ENCODE data around the gene TTLL12. TPM values are rescaled to one million over a fixed set of nuclear protein-coding genes. Genes with fewer than 3 reads are reported as not detected.
A peak's percentile ranks its signal among the peaks of the same experiment; 100 is the strongest.

The TTLL12 gene
- total RNA-seq, 2 donors from 2014 or later: 22.4 to 23.2 TPM

- DNase-seq (ENCODE audit: low spot score): no peak
- no peak for ATAC-seq (ENCODE audit: insufficient number of reproducible peaks, low FRiP score, low read depth)
- H3K4me3 ChIP-seq: no peak overlapping the region
- H3K4me1 ChIP-seq (ENCODE audit: control insufficient read depth in 1 of 2, low read depth in 2 of 2): peaks cover under 1 to 7% of the 10 kb centered on the region in 2 donors
- no peak for TF ChIP-seq CTCF (IDR thresholded peaks at IDR 0.05)
- H3K27me3 ChIP-seq (replicated peaks; ENCODE audit: insufficient read depth): no peaks in the 10 kb centered on the region
- peaks cover 11% of the 10 kb centered on the region for H3K36me3 ChIP-seq
- H3K27ac ChIP-seq: no peak overlapping the region
- no peaks in the 10 kb centered on the region for H3K9me3 ChIP-seq
Observed at GRCh38 chr22:43157874-43158546, 28.9 kb downstream of the TTLL12 start.

- Histone ChIP-seq H3K27ac (no peak overlapping the region), H3K9me3 (no peaks in the 10 kb centered on the region), H3K36me3 (peaks cover 8% of the 10 kb centered on the region), H3K27me3 (replicated peaks; ENCODE audit: insufficient read depth) (no peaks in the 10 kb centered on the region), H3K4me3 (no peak overlapping the region), H3K4me1 (ENCODE audit: control insufficient read depth in 1 of 2, low read depth in 2 of 2) (peaks cover 11 to 13% of the 10 kb centered on the region in 2 donors)
- no peak for DNase-seq (ENCODE audit: low spot score)
- no peak for ATAC-seq (ENCODE audit: insufficient number of reproducible peaks, low FRiP score, low read depth)
- no peak for TF ChIP-seq CTCF (IDR thresholded peaks at IDR 0.05)
Observed at GRCh38 chr22:43156413-43156812, 30.5 kb downstream of the TTLL12 start.

- H3K4me3 ChIP-seq: no peak overlapping the region
- no peak overlapping the region for H3K27ac ChIP-seq
- DNase-seq (ENCODE audit: low spot score) (no peak), ATAC-seq (ENCODE audit: insufficient number of reproducible peaks, low FRiP score, low read depth) (no peak)
- no peaks in the 10 kb centered on the region for H3K27me3 ChIP-seq (replicated peaks; ENCODE audit: insufficient read depth)
- H3K36me3 ChIP-seq: peaks cover 1% of the 10 kb centered on the region
- peaks cover 12 to 16% of the 10 kb centered on the region in 2 donors for H3K4me1 ChIP-seq (ENCODE audit: control insufficient read depth in 1 of 2, low read depth in 2 of 2)
- no peak for TF ChIP-seq CTCF (IDR thresholded peaks at IDR 0.05)
- H3K9me3 ChIP-seq: no peaks in the 10 kb centered on the region
Observed at GRCh38 chr22:43155789-43156188, 31.1 kb downstream of the TTLL12 start.

- ATAC-seq (ENCODE audit: insufficient number of reproducible peaks, low FRiP score, low read depth) (no peak), DNase-seq (ENCODE audit: low spot score) (no peak)
- peaks cover 14 to 22% of the 10 kb centered on the region in 2 donors for H3K4me1 ChIP-seq (ENCODE audit: control insufficient read depth in 1 of 2, low read depth in 2 of 2)
- H3K9me3 ChIP-seq: no peaks in the 10 kb centered on the region
- no peak overlapping the region for H3K4me3 ChIP-seq
- H3K27ac ChIP-seq: no peak overlapping the region
- TF ChIP-seq CTCF (IDR thresholded peaks at IDR 0.05): no peak
- H3K27me3 ChIP-seq (replicated peaks; ENCODE audit: insufficient read depth): no peaks in the 10 kb centered on the region
- no peaks in the 10 kb centered on the region for H3K36me3 ChIP-seq
Observed at GRCh38 chr22:43154887-43155536, 31.9 kb downstream of the TTLL12 start.

- no peak for TF ChIP-seq CTCF (IDR thresholded peaks at IDR 0.05)
- no peaks in the 10 kb centered on the region for H3K27me3 ChIP-seq (replicated peaks; ENCODE audit: insufficient read depth)
- peaks cover 14 to 22% of the 10 kb centered on the region in 2 donors for H3K4me1 ChIP-seq (ENCODE audit: control insufficient read depth in 1 of 2, low read depth in 2 of 2)
Observed at GRCh38 chr22:43153899-43154298, 33.0 kb downstream of the TTLL12 start.

More at GRCh38 chr22:43153899-43154298, 33.0 kb downstream of the TTLL12 start:
- no peak for ATAC-seq (ENCODE audit: insufficient number of reproducible peaks, low FRiP score, low read depth)
- Histone ChIP-seq H3K4me3 (peak overlapping the region; percentile 36), H3K36me3 (no peaks in the 10 kb centered on the region), H3K9me3 (no peaks in the 10 kb centered on the region), H3K27ac (no peak overlapping the region)
- DNase-seq (ENCODE audit: low spot score): no peak

Data from thoracic aorta (tissue), 2 donors.